NB4 (cell line): ENCODE data around the gene NIN.

ENCODE experiments used
- DNase-seq: peaks from one replicate; pipeline ENCODE4 v3.0.0; 2010; ENCODE audit warnings: low read depth
- H3K4me3 ChIP-seq: one replicate; pipeline ENCODE4 v1.5.1; 2011; ENCODE audit warnings: mild to moderate bottlenecking, low read depth, low read length, moderate library complexity
- MAX ChIP-seq: IDR thresholded peaks from 2 replicates; pipeline ENCODE4 v1.6.1; 2011; ENCODE audit warnings: low read depth, low read length
- MYC ChIP-seq: IDR thresholded peaks from 2 replicates; pipeline ENCODE4 v1.6.1; 2011; ENCODE audit warnings: low read depth, low read length
- POLR2A ChIP-seq: IDR thresholded peaks from 2 replicates; pipeline ENCODE4 v1.6.1; 2011; ENCODE audit warnings: mild to moderate bottlenecking; ENCODE audit not compliant: insufficient read length; ENCODE audit errors: extremely low read depth
- TF ChIP-seq, protein P1 (sequence below): IDR thresholded peaks from one replicate; pipeline ENCODE4 v1.5.1; 2012; ENCODE audit warnings: low read depth, low read length

Gene NIN

DNA sequence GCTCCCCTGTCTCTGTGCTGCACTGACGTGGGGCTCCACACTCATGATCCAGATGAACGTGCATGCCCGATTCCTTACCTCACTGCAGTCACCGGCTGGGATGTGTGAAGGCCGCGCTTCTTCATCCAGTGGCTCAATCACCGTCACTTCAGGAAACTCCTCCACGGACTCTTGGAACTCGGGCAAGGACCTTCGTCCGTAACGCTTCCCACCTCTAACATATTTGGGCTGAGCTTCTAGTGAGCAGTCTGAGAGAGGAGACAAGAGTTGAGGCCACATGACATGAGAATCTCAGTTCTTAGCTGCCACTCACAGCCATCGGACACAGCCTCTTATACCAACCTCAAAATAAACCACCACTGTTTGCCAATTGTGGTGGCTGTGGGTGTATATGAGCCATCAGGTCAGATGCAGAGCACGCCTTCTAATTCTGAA, 38.3 kb downstream of the NIN start:
- no peak for DNase-seq
- H3K4me3 ChIP-seq, result no peak overlapping the region
- TF ChIP-seq MYC, result no peak
- TF ChIP-seq, protein P1, sequence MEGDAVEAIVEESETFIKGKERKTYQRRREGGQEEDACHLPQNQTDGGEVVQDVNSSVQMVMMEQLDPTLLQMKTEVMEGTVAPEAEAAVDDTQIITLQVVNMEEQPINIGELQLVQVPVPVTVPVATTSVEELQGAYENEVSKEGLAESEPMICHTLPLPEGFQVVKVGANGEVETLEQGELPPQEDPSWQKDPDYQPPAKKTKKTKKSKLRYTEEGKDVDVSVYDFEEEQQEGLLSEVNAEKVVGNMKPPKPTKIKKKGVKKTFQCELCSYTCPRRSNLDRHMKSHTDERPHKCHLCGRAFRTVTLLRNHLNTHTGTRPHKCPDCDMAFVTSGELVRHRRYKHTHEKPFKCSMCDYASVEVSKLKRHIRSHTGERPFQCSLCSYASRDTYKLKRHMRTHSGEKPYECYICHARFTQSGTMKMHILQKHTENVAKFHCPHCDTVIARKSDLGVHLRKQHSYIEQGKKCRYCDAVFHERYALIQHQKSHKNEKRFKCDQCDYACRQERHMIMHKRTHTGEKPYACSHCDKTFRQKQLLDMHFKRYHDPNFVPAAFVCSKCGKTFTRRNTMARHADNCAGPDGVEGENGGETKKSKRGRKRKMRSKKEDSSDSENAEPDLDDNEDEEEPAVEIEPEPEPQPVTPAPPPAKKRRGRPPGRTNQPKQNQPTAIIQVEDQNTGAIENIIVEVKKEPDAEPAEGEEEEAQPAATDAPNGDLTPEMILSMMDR, result no peak
- TF ChIP-seq MAX, result no peak
- TF ChIP-seq POLR2A, result no peak

GRCh38 chr14:50792051-50792477, 38.9 kb downstream of the NIN start:
- H3K4me3 ChIP-seq, result no peak overlapping the region
- no peak for DNase-seq
- TF ChIP-seq MYC (no peak), POLR2A (no peak), MAX (no peak)
- TF ChIP-seq, protein P1, result no peak

- no peak for DNase-seq
- TF ChIP-seq, protein P1, result no peak
- TF ChIP-seq MAX, result no peak
- no peak for TF ChIP-seq MYC
- no peak for TF ChIP-seq POLR2A
- H3K4me3 ChIP-seq, result no peak overlapping the region
Observed at GRCh38 chr14:50791201-50791600, 39.8 kb downstream of the NIN start.

DNA sequence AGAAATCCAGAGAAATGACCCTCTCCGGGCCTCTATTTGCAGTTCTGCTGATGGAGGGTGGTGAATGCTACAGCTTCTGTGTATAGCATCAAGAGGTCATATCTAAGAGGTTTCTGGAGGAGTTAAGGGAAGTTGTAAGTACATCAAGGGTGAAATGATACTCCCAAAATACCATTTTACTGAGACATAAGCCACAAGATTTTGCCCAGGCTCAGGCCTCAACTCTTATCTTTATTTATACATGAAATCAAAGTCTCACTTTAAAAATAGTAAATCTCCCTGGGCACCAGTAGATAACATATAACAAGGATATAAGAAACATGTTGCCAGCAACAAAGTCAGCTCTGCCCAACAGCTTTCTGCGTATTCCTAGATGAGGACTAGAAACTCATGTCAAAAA, 40.4 kb downstream of the NIN start:
- no peak overlapping the region for H3K4me3 ChIP-seq

DNA sequence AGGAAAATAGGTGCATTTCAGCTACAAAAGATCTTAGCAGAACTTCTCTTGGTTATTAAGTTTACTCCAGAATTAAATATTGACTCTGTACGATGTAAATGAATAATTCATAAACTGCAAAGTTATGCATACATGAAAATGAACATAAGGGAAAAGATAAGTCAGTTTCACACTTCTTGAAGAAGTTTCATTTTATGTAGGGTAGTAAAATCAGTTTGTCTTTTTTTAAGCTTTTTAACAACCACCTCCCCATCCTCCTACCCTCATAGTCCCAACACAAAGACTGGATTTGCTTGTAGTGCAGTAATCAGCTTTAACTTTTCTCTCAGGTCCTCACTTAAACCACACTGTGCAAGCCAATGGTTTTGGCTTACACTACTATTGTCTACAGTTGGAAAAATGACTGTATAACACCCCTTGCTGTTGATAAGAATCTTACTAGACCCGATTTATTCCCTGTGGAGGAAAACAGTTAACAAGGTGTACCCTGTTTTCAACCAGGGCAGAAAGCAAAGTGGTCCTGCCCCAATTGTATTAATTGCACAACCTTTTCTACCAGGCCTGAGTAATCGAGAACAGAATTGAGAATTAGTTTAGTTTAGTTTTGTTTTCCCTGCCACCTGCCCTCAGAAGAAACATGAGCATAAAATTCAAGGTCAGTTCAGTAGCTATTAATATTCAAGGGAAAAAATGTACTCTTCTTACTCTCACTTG, 44.1 kb downstream of the NIN start:
- DNase-seq, result no peak
- no peak for TF ChIP-seq MAX
- no peak for TF ChIP-seq MYC
- TF ChIP-seq, protein P1, result no peak
- TF ChIP-seq POLR2A, result no peak
- H3K4me3 ChIP-seq, result no peak overlapping the region

More for the DNA sequence above, 40.4 kb downstream of the NIN start:
- DNase-seq, result no peak
- TF ChIP-seq MYC (no peak), POLR2A (no peak), MAX (no peak)
- TF ChIP-seq, protein P1, result no peak
